Trophoblast cell (in vitro differentiated cells and primary cell): ENCODE results near the gene ALDH1B1.
A peak's percentile ranks its signal among the peaks of the same experiment; 100 is the strongest.

ENCODE experiments used
- DNase-seq, 2 donors: peaks; one replicate each; pipeline ENCODE4 v3.0.0-alpha.2; 2016
- H2AFZ ChIP-seq: 2 replicates; pipeline ENCODE4 v1.6.1; 2013; ENCODE audit warnings: low read length, moderate library complexity, mild to moderate bottlenecking; ENCODE audit not compliant: insufficient read depth, poor library complexity
- H2AK5ac ChIP-seq: 2 replicates; pipeline ENCODE4 v1.6.1; 2013; ENCODE audit warnings: mild to moderate bottlenecking, low read length
- H2BK120ac ChIP-seq: 2 replicates; pipeline ENCODE4 v1.6.1; 2013; ENCODE audit warnings: low read length, mild to moderate bottlenecking, moderate library complexity; ENCODE audit not compliant: insufficient read depth, poor library complexity
- H2BK12ac ChIP-seq: 2 replicates; pipeline ENCODE4 v1.6.1; 2013; ENCODE audit warnings: mild to moderate bottlenecking, low read length, moderate library complexity
- H2BK5ac ChIP-seq: 2 replicates; pipeline ENCODE4 v1.6.1; 2013; ENCODE audit warnings: low read length, low read depth, moderate library complexity, mild to moderate bottlenecking; ENCODE audit not compliant: poor library complexity
- H3K14ac ChIP-seq: 2 replicates; pipeline ENCODE4 v1.6.1; 2013; ENCODE audit warnings: mild to moderate bottlenecking, low read length
- H3K18ac ChIP-seq: 2 replicates; pipeline ENCODE4 v1.6.1; 2013; ENCODE audit warnings: mild to moderate bottlenecking, low read length
- H3K23ac ChIP-seq: 2 replicates; pipeline ENCODE4 v1.6.1; 2013; ENCODE audit warnings: low read length
- H3K27ac ChIP-seq: 2 replicates; pipeline ENCODE4 v1.5.1; 2013; ENCODE audit warnings: low read depth, mild to moderate bottlenecking, inconsistent platforms, low read length, moderate library complexity
- H3K27me3 ChIP-seq: 2 replicates; pipeline ENCODE4 v1.6.1; 2013; ENCODE audit warnings: inconsistent platforms, mild to moderate bottlenecking, low read length, moderate library complexity; ENCODE audit not compliant: insufficient read depth
- H3K36me3 ChIP-seq, 2 experiments: 1 replicate in 1 of 2; 2 replicates in 1 of 2; pipeline ENCODE4 v1.6.1; 2013; ENCODE audit warnings: low read length in 2 of 2, mild to moderate bottlenecking in 2 of 2, moderate library complexity in 1 of 2; ENCODE audit not compliant: insufficient read depth in 2 of 2, control insufficient read depth in 1 of 2
- H3K4ac ChIP-seq: 2 replicates; pipeline ENCODE4 v1.6.1; 2013; ENCODE audit warnings: low read depth, mild to moderate bottlenecking, low read length, moderate library complexity
- H3K4me1 ChIP-seq, 2 experiments: 1 replicate in 1 of 2; 2 replicates in 1 of 2; pipeline ENCODE4 v1.6.1; 2013; ENCODE audit warnings: low read length in 2 of 2, mild to moderate bottlenecking in 2 of 2, moderate library complexity in 1 of 2; ENCODE audit not compliant: insufficient read depth in 2 of 2, control insufficient read depth in 1 of 2
- H3K4me2 ChIP-seq: 2 replicates; pipeline ENCODE4 v1.6.1; 2013; ENCODE audit warnings: inconsistent platforms, mild to moderate bottlenecking, low read length, moderate library complexity
- H3K4me3 ChIP-seq: 2 replicates; pipeline ENCODE4 v1.5.1; 2013; ENCODE audit warnings: mild to moderate bottlenecking, low read depth, low read length, inconsistent platforms
- H3K79me1 ChIP-seq: one replicate; pipeline ENCODE4 v1.6.1; 2013; ENCODE audit warnings: low read length
- H3K79me2 ChIP-seq: 2 replicates; pipeline ENCODE4 v1.6.1; 2013; ENCODE audit warnings: low read length, mild to moderate bottlenecking; ENCODE audit not compliant: control insufficient read depth, insufficient read depth, poor library complexity
- H3K9ac ChIP-seq: 2 replicates; pipeline ENCODE4 v1.6.1; 2013; ENCODE audit warnings: mild to moderate bottlenecking, low read length
- H3K9me3 ChIP-seq: 2 replicates; pipeline ENCODE4 v1.6.1; 2013; ENCODE audit warnings: low read depth, mild to moderate bottlenecking, control low read depth, inconsistent platforms, low read length; ENCODE audit not compliant: insufficient read depth
- H4K12ac ChIP-seq: 2 replicates; pipeline ENCODE4 v1.6.1; 2013; ENCODE audit warnings: low read depth, mild to moderate bottlenecking, low read length, moderate library complexity
- H4K8ac ChIP-seq: 2 replicates; pipeline ENCODE4 v1.6.1; 2013; ENCODE audit warnings: low read depth, mild to moderate bottlenecking, low read length, moderate library complexity
- H4K91ac ChIP-seq: one replicate; pipeline ENCODE4 v1.6.1; 2013; ENCODE audit warnings: low read depth, mild to moderate bottlenecking, low read length, moderate library complexity
- WGBS: extraction: QIAGEN DNeasy Blood & Tissue Kit; methylation state at CpG from one replicate; pipeline ENCODE4 v1.1.7; 2013; ENCODE audit warnings: missing lambda C conversion rate; ENCODE audit not compliant: insufficient read length, insufficient coverage; ENCODE audit errors: extremely low coverage; 5-methylcytosine and 5-hydroxymethylcytosine counted together

Gene ALDH1B1

DNA sequence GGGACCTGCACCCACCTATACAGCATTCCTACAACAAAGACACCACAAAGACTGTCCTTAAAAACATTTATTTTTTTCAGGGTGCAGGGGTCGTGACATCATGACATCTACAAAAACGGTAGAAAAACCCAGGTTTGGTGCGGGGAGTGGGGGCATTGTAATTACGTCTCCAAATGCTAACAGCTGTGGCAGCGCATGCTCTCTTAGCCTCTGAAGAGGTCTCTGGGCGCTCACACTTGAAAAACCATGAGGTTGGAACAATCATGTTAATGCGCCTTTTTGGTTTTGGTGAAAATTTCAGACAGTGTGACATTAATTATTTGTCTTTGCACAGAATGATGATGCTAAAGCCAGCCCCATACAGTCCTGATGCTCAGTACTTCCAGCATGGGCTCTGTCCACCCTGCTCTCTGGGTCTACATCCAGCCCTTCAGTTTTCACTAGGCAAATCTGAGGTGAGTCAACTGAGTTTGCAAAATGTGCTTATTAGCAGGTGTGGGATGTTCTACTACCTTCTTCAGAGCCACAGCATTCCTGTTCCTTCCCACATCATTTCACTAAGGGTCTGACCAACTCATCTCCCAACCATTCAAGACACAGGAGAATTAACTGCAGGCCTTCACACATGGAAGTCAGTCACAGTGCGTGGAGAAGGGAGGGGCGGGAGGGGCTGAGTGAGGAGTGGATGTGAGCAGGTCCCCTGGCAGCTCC is 14.1 kb downstream of the ALDH1B1 start:
- Histone ChIP-seq H3K79me2 (no peaks in the 10 kb centered on the region), H3K4me2 (no peak overlapping the region), H3K18ac (no peak overlapping the region), H3K23ac (no peak overlapping the region), H3K79me1 (no peaks in the 10 kb centered on the region), H2BK120ac (no peak overlapping the region), H3K27ac (no peak overlapping the region), H3K9me3 (no peaks in the 10 kb centered on the region), H3K4me3 (no peak overlapping the region), H4K8ac (no peak overlapping the region), H2BK5ac (no peak overlapping the region), H3K27me3 (no peaks in the 10 kb centered on the region), H3K4me1 (peaks cover 0 to 5% of the 10 kb centered on the region in 2 experiments), H4K12ac (no peak overlapping the region), H3K4ac (no peak overlapping the region), H3K36me3 (no peaks in the 10 kb centered on the region), H3K9ac (no peak overlapping the region), H2AFZ (no peak overlapping the region), H3K14ac (no peak overlapping the region), H4K91ac (no peak overlapping the region), H2AK5ac (no peak overlapping the region), H2BK12ac (no peak overlapping the region)
- peak; percentile 65 to 73 for DNase-seq
- no CpG with 5 or more reads among the region's 9 CpGs for WGBS

DNA sequence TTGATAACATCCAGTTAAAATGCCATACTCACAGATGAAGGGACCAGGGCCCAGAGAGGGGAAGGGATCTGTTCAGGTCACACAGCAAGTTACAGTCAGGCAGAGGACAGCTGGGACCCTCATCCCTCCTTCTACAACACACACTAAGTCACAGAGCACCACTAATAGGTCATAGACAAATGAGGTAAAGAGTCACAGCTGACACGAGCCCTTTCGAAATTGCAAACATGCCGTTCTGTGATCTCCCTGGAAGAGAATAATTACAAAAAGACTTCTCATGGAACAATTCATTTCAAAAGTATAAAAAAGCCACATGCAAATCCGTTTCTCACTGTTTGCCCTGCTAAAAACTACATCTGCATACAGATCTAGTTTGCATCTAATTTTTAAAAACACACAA is 16.2 kb downstream of the ALDH1B1 start:
- no peak overlapping the region for H3K23ac ChIP-seq
- no peak overlapping the region for H2AK5ac ChIP-seq
- no peak overlapping the region for H3K18ac ChIP-seq
- no peak overlapping the region for H4K8ac ChIP-seq
- no peaks in the 10 kb centered on the region for H3K27me3 ChIP-seq
- H3K79me2 ChIP-seq: no peaks in the 10 kb centered on the region
- H4K12ac ChIP-seq: no peak overlapping the region
- peak in 1 of 2 donors; percentile 18 for DNase-seq
- H3K79me1 ChIP-seq: no peaks in the 10 kb centered on the region
- no peak overlapping the region for H3K9ac ChIP-seq
- H3K4me1 ChIP-seq: peaks cover 0 to 5% of the 10 kb centered on the region in 2 experiments
- H3K27ac ChIP-seq: no peak overlapping the region
- H3K9me3 ChIP-seq: no peaks in the 10 kb centered on the region
- no peak overlapping the region for H2BK5ac ChIP-seq
- H4K91ac ChIP-seq: no peak overlapping the region
- no peak overlapping the region for H3K14ac ChIP-seq
- no peak overlapping the region for H2BK120ac ChIP-seq
- no peak overlapping the region for H3K4ac ChIP-seq
- H3K4me2 ChIP-seq: no peak overlapping the region
- H3K36me3 ChIP-seq: no peaks in the 10 kb centered on the region
- no peak overlapping the region for H2AFZ ChIP-seq
- no CpG with 5 or more reads among the region's 4 CpGs for WGBS
- H2BK12ac ChIP-seq: no peak overlapping the region
- no peak overlapping the region for H3K4me3 ChIP-seq

DNA sequence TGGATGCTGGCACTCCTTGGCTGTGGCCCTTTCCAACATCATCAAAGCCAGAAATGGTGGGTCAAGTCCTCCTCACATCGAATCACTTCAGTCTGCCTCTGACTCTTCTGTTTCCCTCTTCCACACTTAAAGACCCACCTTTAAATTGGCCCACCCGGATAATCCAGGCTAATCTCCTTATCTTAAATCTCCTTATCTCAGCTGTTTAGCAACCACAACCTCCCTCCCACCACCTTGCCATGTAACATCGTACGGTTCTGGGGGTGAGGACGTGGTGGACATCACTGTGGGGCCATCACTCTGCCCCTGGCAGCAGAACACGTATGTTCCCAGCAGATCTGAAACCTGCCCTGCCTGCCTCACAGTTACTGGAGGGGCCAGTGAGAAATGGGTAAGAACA is 20.2 kb downstream of the ALDH1B1 start:
- H3K27ac ChIP-seq: no peak overlapping the region
- H3K27me3 ChIP-seq: no peaks in the 10 kb centered on the region
- no peaks in the 10 kb centered on the region for H3K79me2 ChIP-seq
- no peak overlapping the region for H3K18ac ChIP-seq
- no peak overlapping the region for H3K4ac ChIP-seq
- no peak overlapping the region for H3K4me3 ChIP-seq
- no peak overlapping the region for H4K12ac ChIP-seq
- H3K4me2 ChIP-seq: no peak overlapping the region
- no peak overlapping the region for H2BK12ac ChIP-seq
- H3K14ac ChIP-seq: no peak overlapping the region
- H3K9ac ChIP-seq: no peak overlapping the region
- no peak overlapping the region for H2BK120ac ChIP-seq
- no peak overlapping the region for H4K91ac ChIP-seq
- no peak overlapping the region for H2AK5ac ChIP-seq
- no peak for DNase-seq
- H3K36me3 ChIP-seq: no peaks in the 10 kb centered on the region
- WGBS: no CpG with 5 or more reads among the region's 6 CpGs
- H2BK5ac ChIP-seq: no peak overlapping the region
- H3K79me1 ChIP-seq: no peaks in the 10 kb centered on the region
- H3K23ac ChIP-seq: no peak overlapping the region
- no peaks in the 10 kb centered on the region for H3K4me1 ChIP-seq
- H2AFZ ChIP-seq: no peak overlapping the region
- H3K9me3 ChIP-seq: no peaks in the 10 kb centered on the region
- H4K8ac ChIP-seq: no peak overlapping the region

DNA sequence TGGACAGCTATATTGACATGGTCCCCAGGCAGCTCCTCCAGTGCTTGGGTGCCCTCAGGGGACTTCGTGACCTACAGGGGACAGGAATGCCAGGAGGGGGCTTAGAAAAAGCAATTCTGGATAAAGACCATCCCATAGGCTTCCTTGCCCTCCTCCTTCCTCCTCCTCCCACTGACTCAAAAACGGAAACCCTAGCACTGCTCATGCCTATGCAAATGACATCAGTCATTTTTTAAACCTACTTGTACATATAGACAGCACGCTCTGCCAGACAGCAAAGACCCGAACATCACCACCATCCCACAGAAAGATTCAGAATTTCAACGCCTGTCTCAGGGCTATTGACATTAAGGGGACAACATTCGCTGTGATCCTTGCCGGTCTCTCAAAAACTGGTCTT is 20.8 kb downstream of the ALDH1B1 start:
- H3K4me2 ChIP-seq: no peak overlapping the region
- H3K27ac ChIP-seq: no peak overlapping the region
- no peak for DNase-seq
- H3K23ac ChIP-seq: no peak overlapping the region
- H3K14ac ChIP-seq: no peak overlapping the region
- no peak overlapping the region for H3K4me3 ChIP-seq
- no peak overlapping the region for H2BK120ac ChIP-seq
- H3K9ac ChIP-seq: no peak overlapping the region
- no peak overlapping the region for H4K91ac ChIP-seq
- no peak overlapping the region for H2BK5ac ChIP-seq
- H2AFZ ChIP-seq: no peak overlapping the region
- no peaks in the 10 kb centered on the region for H3K4me1 ChIP-seq
- H3K36me3 ChIP-seq: no peaks in the 10 kb centered on the region
- no peaks in the 10 kb centered on the region for H3K27me3 ChIP-seq
- no CpG with 5 or more reads among the region's 7 CpGs for WGBS
- no peak overlapping the region for H2BK12ac ChIP-seq
- no peaks in the 10 kb centered on the region for H3K79me2 ChIP-seq
- no peak overlapping the region for H4K8ac ChIP-seq
- H3K18ac ChIP-seq: no peak overlapping the region
- H2AK5ac ChIP-seq: no peak overlapping the region
- H3K79me1 ChIP-seq: no peaks in the 10 kb centered on the region
- H3K4ac ChIP-seq: no peak overlapping the region
- no peaks in the 10 kb centered on the region for H3K9me3 ChIP-seq
- no peak overlapping the region for H4K12ac ChIP-seq
